Stimulated activated CD4-positive, alpha-beta T cell treated with anti-CD3 and anti-CD28 coated beads, Interleukin-12 subunit alpha, Interleukin-12 subunit beta, amount 100 ng/mL, for 48 hours (primary cell): Measurements from ENCODE around the gene NPPA.
"Not testable (repeated sequence)": the region's sequence is repeated elsewhere in the genome, so short reads cannot be mapped to it uniquely, and the experiment has no call there.

Experiments used
- DNase-seq, 3 donors: peaks; one replicate each; pipeline ENCODE4 v3.0.0-alpha.2; 2020; ENCODE audit warnings: low read depth in 2 of 3, low spot score in 1 of 3

Gene NPPA

GRCh38 chr1:11847667-11848372, at the start of gene NPPA:
Gene NPPA, minus strand, starts transcription at chr1:11847783. Its CDS starts 99 bp downstream, at chr1:11847684.
- DNase-seq: no peak

GRCh38 chr1:11894501-11894900, 46.9 kb upstream of the NPPA start:
- not testable (repeated sequence) for DNase-seq

GRCh38 chr1:11893907-11894251, 46.3 kb upstream of the NPPA start:
- peak; percentile 44 to 65 (median 51) for DNase-seq

- DNase-seq: no peak
Observed at GRCh38 chr1:11891433-11892186, 44.0 kb upstream of the NPPA start.

GRCh38 chr1:11888877-11889208, 41.3 kb upstream of the NPPA start:
- no peak for DNase-seq

- no peak for DNase-seq
Observed at GRCh38 chr1:11888206-11888876, 40.8 kb upstream of the NPPA start.

GRCh38 chr1:11887666-11888007, 40.1 kb upstream of the NPPA start:
- DNase-seq: no peak

GRCh38 chr1:11886986-11887665, 39.5 kb upstream of the NPPA start:
- DNase-seq: no peak

GRCh38 chr1:11885916-11886315, 38.3 kb upstream of the NPPA start:
- no peak for DNase-seq

- DNase-seq: no peak
Observed at GRCh38 chr1:11882814-11883538, 35.4 kb upstream of the NPPA start.

- DNase-seq: no peak
Observed at GRCh38 chr1:11881749-11882441, 34.3 kb upstream of the NPPA start.

GRCh38 chr1:11880911-11881748, 33.5 kb upstream of the NPPA start:
- no peak for DNase-seq

GRCh38 chr1:11880181-11880575, 32.6 kb upstream of the NPPA start:
- no peak for DNase-seq

GRCh38 chr1:11879311-11880180, 32.0 kb upstream of the NPPA start:
- no peak for DNase-seq

- DNase-seq: no peak
Observed at GRCh38 chr1:11878891-11879190, 31.3 kb upstream of the NPPA start.

GRCh38 chr1:11878081-11878890, 30.7 kb upstream of the NPPA start:
- no peak for DNase-seq

GRCh38 chr1:11877074-11877473, 29.5 kb upstream of the NPPA start:
- DNase-seq: no peak

GRCh38 chr1:11875094-11875493, 27.5 kb upstream of the NPPA start:
- DNase-seq: no peak
